Glomerular endothelial cell (primary cell): ENCODE data around the gene PTPRG. TPM values are rescaled to one million over a fixed set of nuclear protein-coding genes. Genes with fewer than 3 reads are reported as not detected.

Experiments used
- DNase-seq: peaks from one replicate; pipeline ENCODE4 v3.0.0-alpha.2; 2011; ENCODE audit warnings: low read depth, low spot score; ENCODE audit errors: extremely low read depth
- total RNA-seq: library from RNA; depleted of rRNA; stranded (reverse); fragments of >200 nt; gene quantifications from 2 replicates; pipeline ENCODE4 v1.2.3, GENCODE V29; 2015

Gene PTPRG
- total RNA-seq, 1 donor from 2014 or later = 30.5 TPM

GRCh38 chr3:62229211-62229610, 667.8 kb downstream of the PTPRG start:
- DNase-seq = no peak

GRCh38 chr3:62229908-62230307, 668.5 kb downstream of the PTPRG start:
- DNase-seq = no peak

- DNase-seq = no peak
Measured at GRCh38 chr3:62233065-62233464, 671.7 kb downstream of the PTPRG start.

- DNase-seq = no peak
Measured at GRCh38 chr3:62236016-62236415, 674.6 kb downstream of the PTPRG start.

GRCh38 chr3:62237286-62237948, 676.0 kb downstream of the PTPRG start:
- no peak for DNase-seq

- no peak for DNase-seq
Measured at GRCh38 chr3:62238003-62238402, 676.6 kb downstream of the PTPRG start.

GRCh38 chr3:62238431-62238830, 677.1 kb downstream of the PTPRG start:
- no peak for DNase-seq

- no peak for DNase-seq
Measured at GRCh38 chr3:62241279-62241678, 679.9 kb downstream of the PTPRG start.

- DNase-seq = no peak
Measured at GRCh38 chr3:62242831-62243509, 681.6 kb downstream of the PTPRG start.

GRCh38 chr3:62246094-62246493, 684.7 kb downstream of the PTPRG start:
- no peak for DNase-seq

- no peak for DNase-seq
Measured at GRCh38 chr3:62246985-62247384, 685.6 kb downstream of the PTPRG start.

GRCh38 chr3:62248734-62249483, 687.5 kb downstream of the PTPRG start:
- no peak for DNase-seq

GRCh38 chr3:62249484-62249776, 688.1 kb downstream of the PTPRG start:
- no peak for DNase-seq

GRCh38 chr3:62249855-62250543, 688.6 kb downstream of the PTPRG start:
- no peak for DNase-seq

GRCh38 chr3:62252438-62253157, 691.2 kb downstream of the PTPRG start:
- no peak for DNase-seq

- no peak for DNase-seq
Measured at GRCh38 chr3:62253971-62254370, 692.6 kb downstream of the PTPRG start.

GRCh38 chr3:62255758-62256157, 694.4 kb downstream of the PTPRG start:
- no peak for DNase-seq

GRCh38 chr3:62259924-62260323, 698.6 kb downstream of the PTPRG start:
- no peak for DNase-seq

- DNase-seq = no peak
Measured at GRCh38 chr3:62260655-62261054, 699.3 kb downstream of the PTPRG start.

- DNase-seq = no peak
Measured at GRCh38 chr3:62261121-62261520, 699.8 kb downstream of the PTPRG start.

- no peak for DNase-seq
Measured at GRCh38 chr3:62261736-62262135, 700.4 kb downstream of the PTPRG start.
